HepG2 (cell line): Measurements from ENCODE around the gene SDC1. TPM values are rescaled to one million over a fixed set of nuclear protein-coding genes. Genes with fewer than 3 reads are reported as not detected.

Experiments
- ARNTL ChIP-seq: sonication (generic); formaldehyde crosslinking; IDR thresholded peaks from 2 replicates; pipeline ENCODE4 v1.4.0; 2020; ENCODE audit warnings: mild to moderate bottlenecking, missing genetic modification reagents
- ATF1 ChIP-seq: IDR thresholded peaks from 2 replicates; pipeline ENCODE4 v1.6.1; 2016; ENCODE audit warnings: mild to moderate bottlenecking, control low read depth
- EEA1 ChIP-seq: sonication (generic); formaldehyde crosslinking; IDR thresholded peaks from 2 replicates; pipeline ENCODE4 v1.5.1; 2020; ENCODE audit warnings: mild to moderate bottlenecking, missing genetic modification reagents, borderline replicate concordance
- ETV5 ChIP-seq: IDR thresholded peaks from 2 replicates; pipeline ENCODE4 v1.6.1; 2018; ENCODE audit warnings: missing biosample characterization, missing genetic modification reagents, inconsistent platforms, borderline replicate concordance
- IRF2 ChIP-seq: IDR thresholded peaks from 2 replicates; pipeline ENCODE4 v1.6.1; 2018; ENCODE audit warnings: missing genetic modification reagents, missing compliant biosample characterization
- KLF16 ChIP-seq, 2 experiments: sonication (generic) in 1 of 2; formaldehyde crosslinking in 1 of 2; IDR thresholded peaks; 2 replicates each; pipeline versions ENCODE4 v1.6.1 to v1.8.0; 2016 to 2023; ENCODE audit warnings: missing genetic modification reagents in 2 of 2, missing compliant biosample characterization in 1 of 2
- KMT2B ChIP-seq: IDR thresholded peaks from 2 replicates; pipeline ENCODE4 v1.6.1; 2016; ENCODE audit warnings: missing genetic modification reagents, missing compliant biosample characterization
- SP5 ChIP-seq: IDR thresholded peaks from 2 replicates; pipeline ENCODE4 v1.6.1; 2016; ENCODE audit warnings: low read depth, borderline replicate concordance
- SRSF1 ChIP-seq: fragments of 200-400 bp; formaldehyde crosslinking; optimal IDR thresholded peaks from 2 replicates; pipeline ENCODE3; 2017; ENCODE audit warnings: mild to moderate bottlenecking, low read depth, low read length, moderate library complexity
- TOE1 ChIP-seq: sonication (generic); formaldehyde crosslinking; IDR thresholded peaks from 2 replicates; pipeline ENCODE4 v1.4.0; 2020; ENCODE audit warnings: mild to moderate bottlenecking, missing genetic modification reagents
- ZBTB14 ChIP-seq: sonication (generic); formaldehyde crosslinking; IDR thresholded peaks from 2 replicates; pipeline ENCODE4 v1.4.0; 2020; ENCODE audit warnings: missing genetic modification reagents
- ZBTB42 ChIP-seq: sonication (generic); formaldehyde crosslinking; IDR thresholded peaks from 2 replicates; pipeline ENCODE4 v1.5.0; 2020; ENCODE audit warnings: mild to moderate bottlenecking, missing genetic modification reagents
- ZBTB43 ChIP-seq: sonication (generic); formaldehyde crosslinking; conservative IDR thresholded peaks from 2 replicates; pipeline ENCODE4 v1.4.0; 2020; ENCODE audit warnings: missing genetic modification reagents
- ZFAT ChIP-seq: sonication (generic); formaldehyde crosslinking; conservative IDR thresholded peaks from 2 replicates; pipeline ENCODE4 v1.8.1; 2023; ENCODE audit warnings: missing genetic modification reagents, inconsistent platforms
- ZFP82 ChIP-seq: sonication (generic); formaldehyde crosslinking; IDR thresholded peaks from 2 replicates; pipeline ENCODE4 v1.5.1; 2020; ENCODE audit warnings: mild to moderate bottlenecking, missing genetic modification reagents, borderline replicate concordance
- ZNF251 ChIP-seq: sonication (generic); formaldehyde crosslinking; IDR thresholded peaks from 2 replicates; pipeline ENCODE4 v1.9.0; 2021; ENCODE audit warnings: mild to moderate bottlenecking, missing genetic modification reagents
- ZNF646 ChIP-seq: sonication (generic); formaldehyde crosslinking; IDR thresholded peaks from 2 replicates; pipeline ENCODE4 v1.9.0; 2021; ENCODE audit warnings: mild to moderate bottlenecking, missing genetic modification reagents
- ZNF670 ChIP-seq: sonication (generic); formaldehyde crosslinking; IDR thresholded peaks from 2 replicates; pipeline ENCODE4 v1.8.0; 2022; ENCODE audit warnings: mild to moderate bottlenecking, missing genetic modification reagents, borderline replicate concordance
- polyA plus RNA-seq, 8 experiments: library from polyadenylated mRNA; depleted of rRNA in 3 of 8; stranded (reverse) in 7 of 8; unstranded in 1 of 8; fragments of >200 nt; fragmentation: Illumina TruSeq in 4 of 8; extraction: Trizol in 4 of 8; gene quantifications; 2 replicates each; pipeline versions ENCODE4 v1.2.1 to v1.2.3, GENCODE V29; 2011 to 2016; ENCODE audit warnings: low read depth in 4 of 8, missing spikeins in 1 of 8, mixed read lengths in 1 of 8; ENCODE audit not compliant: insufficient read depth in 1 of 8
- total RNA-seq, 5 experiments: library from RNA; depleted of rRNA; stranded (reverse); fragments of >200 nt; fragmentation: Illumina TruSeq; extraction: Trizol; gene quantifications; 2 replicates each; pipeline ENCODE4 v1.2.3, GENCODE V29; 2016; ENCODE audit warnings: low read depth in 1 of 5
- TF ChIP-seq, protein P1 (sequence below): sonication (generic); formaldehyde crosslinking; IDR thresholded peaks from 2 replicates; pipeline ENCODE4 v1.4.0; 2020; ENCODE audit warnings: missing genetic modification reagents, borderline replicate concordance

The SDC1 gene
- total and polyA plus RNA-seq, 2 of the 13 experiments (the other 11 are each of a cell fraction or from before 2014, with no cell fraction given): 108 to 119 TPM

- TF ChIP-seq TOE1 (no peak; the same call in 1 of the 2 replicates), ZBTB43 (CRISPR knock-in tag) (peak; percentile 63; the same call in 1 of the 2 replicates), ZFP82 (no peak), ZNF646 (CRISPR knock-in tag) (no peak), ARNTL (CRISPR knock-in tag) (no peak), ZFAT (CRISPR knock-in tag) (no peak), ATF1 (CRISPR knock-in tag) (no peak), ZNF251 (CRISPR knock-in tag) (no peak), EEA1 (CRISPR knock-in tag) (0 out of 2 replicates have a peak, but pooled peaks have one; percentile 53), IRF2 (CRISPR knock-in tag) (peak; percentile 90), SRSF1 (no peak), ETV5 (CRISPR knock-in tag) (peak; percentile 95), ZNF670 (CRISPR knock-in tag) (no peak), ZBTB14 (CRISPR knock-in tag) (no peak), KMT2B (no peak), ZBTB42 (CRISPR knock-in tag) (0 out of 2 replicates have a peak, but pooled peaks have one; percentile 59), SP5 (peak; percentile 35; the same call in 1 of the 2 replicates), KLF16 (CRISPR knock-in tag; IDR thresholded peaks at IDR 0.05) (peak in 1 of 2 experiments; percentile 31; a peak in 1 of 4 replicates)
- TF ChIP-seq, protein P1, sequence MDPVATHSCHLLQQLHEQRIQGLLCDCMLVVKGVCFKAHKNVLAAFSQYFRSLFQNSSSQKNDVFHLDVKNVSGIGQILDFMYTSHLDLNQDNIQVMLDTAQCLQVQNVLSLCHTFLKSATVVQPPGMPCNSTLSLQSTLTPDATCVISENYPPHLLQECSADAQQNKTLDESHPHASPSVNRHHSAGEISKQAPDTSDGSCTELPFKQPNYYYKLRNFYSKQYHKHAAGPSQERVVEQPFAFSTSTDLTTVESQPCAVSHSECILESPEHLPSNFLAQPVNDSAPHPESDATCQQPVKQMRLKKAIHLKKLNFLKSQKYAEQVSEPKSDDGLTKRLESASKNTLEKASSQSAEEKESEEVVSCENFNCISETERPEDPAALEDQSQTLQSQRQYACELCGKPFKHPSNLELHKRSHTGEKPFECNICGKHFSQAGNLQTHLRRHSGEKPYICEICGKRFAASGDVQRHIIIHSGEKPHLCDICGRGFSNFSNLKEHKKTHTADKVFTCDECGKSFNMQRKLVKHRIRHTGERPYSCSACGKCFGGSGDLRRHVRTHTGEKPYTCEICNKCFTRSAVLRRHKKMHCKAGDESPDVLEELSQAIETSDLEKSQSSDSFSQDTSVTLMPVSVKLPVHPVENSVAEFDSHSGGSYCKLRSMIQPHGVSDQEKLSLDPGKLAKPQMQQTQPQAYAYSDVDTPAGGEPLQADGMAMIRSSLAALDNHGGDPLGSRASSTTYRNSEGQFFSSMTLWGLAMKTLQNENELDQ (CRISPR knock-in tag): 0 out of 2 replicates have a peak, but pooled peaks have one; percentile 67
Observed at GRCh38 chr2:20196053-20196656, 28.8 kb downstream of the SDC1 start (continued).
